ENCODE data around the gene ZNF30. TPM values are rescaled to one million over a fixed set of nuclear protein-coding genes. Genes with fewer than 3 reads are reported as not detected.
"Not testable (repeated sequence)": the region's sequence is repeated elsewhere in the genome, so short reads cannot be mapped to it uniquely, and the experiment has no call there.

The ZNF30 gene
- total RNA-seq, 1 experiment from 2014 or later, result 8.9 TPM

DNA sequence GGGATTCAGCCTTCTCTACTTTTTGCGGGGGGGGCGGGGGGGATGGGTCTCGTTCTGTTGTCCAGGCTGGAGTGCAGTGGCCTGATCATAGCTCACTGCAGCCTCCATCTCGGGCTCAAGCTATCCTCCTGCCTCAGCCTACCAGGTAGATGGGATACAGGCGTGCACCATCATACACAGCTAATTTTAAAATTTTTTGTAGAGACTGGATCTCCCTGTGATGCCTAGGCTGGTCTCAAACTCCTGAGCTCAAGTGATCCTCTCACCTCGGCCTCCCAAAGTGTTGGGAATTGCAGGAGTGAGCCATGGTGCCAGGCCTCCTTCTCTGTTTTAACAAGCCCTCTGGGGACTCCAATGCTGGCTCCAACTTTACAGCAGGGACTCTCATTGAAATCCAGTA, 37.9 kb downstream of the ZNF30 start:
- no peak for DNase-seq
- Histone ChIP-seq H3K27me3 (ENCODE audit: control insufficient read depth, insufficient read depth, low read length) (no peaks in the 10 kb centered on the region; the same call in none of the 2 replicates), H3K4me3 (ENCODE audit: insufficient read depth, low read depth, low read length) (peak overlapping the region; percentile 93; the same call in 1 of the 2 replicates), H3K36me3 (replicated peaks; ENCODE audit: control insufficient read depth, insufficient read depth, low read length) (peaks cover 5% of the 10 kb centered on the region)

- DNase-seq; H3K4me3 ChIP-seq (ENCODE audit: insufficient read depth, low read depth, low read length); H3K36me3 ChIP-seq (replicated peaks; ENCODE audit: control insufficient read depth, insufficient read depth, low read length); H3K27me3 ChIP-seq (ENCODE audit: control insufficient read depth, insufficient read depth, low read length): not testable (repeated sequence)
These were observed 38.8 kb downstream of the ZNF30 start for GRCh38 chr19:34965505-34965904.

DNA sequence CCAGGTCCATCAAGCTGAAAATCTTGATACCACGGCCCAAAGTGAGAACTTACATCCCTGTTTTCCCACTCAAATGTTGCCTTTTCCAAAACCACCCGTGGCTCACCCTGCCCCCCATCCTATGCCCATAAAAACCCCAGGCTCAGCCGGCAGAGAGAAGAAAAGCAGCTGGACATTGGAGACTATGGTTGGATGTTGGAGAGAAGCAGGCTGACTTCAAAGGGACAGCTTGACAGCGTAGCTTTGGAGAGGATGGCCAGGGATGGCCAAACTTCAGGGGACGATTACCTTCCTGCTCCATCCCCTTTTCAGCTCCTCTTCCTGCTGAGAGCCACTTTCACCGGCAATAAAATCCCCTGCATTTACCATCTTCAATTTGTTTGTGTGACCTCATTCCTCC, 40.8 kb downstream of the ZNF30 start:
- DNase-seq, result no peak
- H3K36me3 ChIP-seq (replicated peaks; ENCODE audit: control insufficient read depth, insufficient read depth, low read length), result no peaks in the 10 kb centered on the region
- no peak overlapping the region for H3K4me3 ChIP-seq (ENCODE audit: insufficient read depth, low read depth, low read length)
- no peaks in the 10 kb centered on the region; the same call in none of the 2 replicates for H3K27me3 ChIP-seq (ENCODE audit: control insufficient read depth, insufficient read depth, low read length)

DNA sequence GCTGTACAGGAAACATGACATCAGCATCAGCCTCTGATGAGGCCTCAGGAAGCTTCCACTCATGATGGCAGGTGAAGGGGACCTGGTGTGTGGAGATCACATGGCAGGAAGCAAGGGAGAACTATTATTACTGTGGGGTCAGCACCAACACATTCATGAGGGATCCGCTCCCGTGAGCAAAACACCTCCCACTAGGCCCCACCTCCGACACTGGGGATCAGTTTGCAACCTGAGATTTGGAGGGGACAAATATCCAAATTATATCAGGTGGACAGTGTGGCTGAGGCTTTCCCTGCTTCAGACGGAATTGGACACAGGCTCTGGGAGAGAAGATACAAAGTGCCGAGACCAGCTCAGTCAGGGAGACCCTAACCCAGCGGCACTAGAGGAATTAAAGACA, 43.0 kb downstream of the ZNF30 start:
- no peak overlapping the region for H3K4me3 ChIP-seq (ENCODE audit: insufficient read depth, low read depth, low read length)
- H3K27me3 ChIP-seq (ENCODE audit: control insufficient read depth, insufficient read depth, low read length), result no peaks in the 10 kb centered on the region
- H3K36me3 ChIP-seq (replicated peaks; ENCODE audit: control insufficient read depth, insufficient read depth, low read length), result no peaks in the 10 kb centered on the region
- DNase-seq, result no peak

GRCh38 chr19:34970185-34970780, 43.6 kb downstream of the ZNF30 start:
- not testable (repeated sequence) for DNase-seq

GRCh38 chr19:34972163-34972705, 45.5 kb downstream of the ZNF30 start:
- H3K27me3 ChIP-seq (ENCODE audit: control insufficient read depth, insufficient read depth, low read length), result no peaks in the 10 kb centered on the region
- no peaks in the 10 kb centered on the region for H3K36me3 ChIP-seq (replicated peaks; ENCODE audit: control insufficient read depth, insufficient read depth, low read length)
- DNase-seq, result no peak
- H3K4me3 ChIP-seq (ENCODE audit: insufficient read depth, low read depth, low read length), result no peak overlapping the region

More at GRCh38 chr19:34970185-34970780, 43.6 kb downstream of the ZNF30 start:
- not testable (repeated sequence) for H3K4me3 ChIP-seq (ENCODE audit: insufficient read depth, low read depth, low read length); H3K27me3 ChIP-seq (ENCODE audit: control insufficient read depth, insufficient read depth, low read length); H3K36me3 ChIP-seq (replicated peaks; ENCODE audit: control insufficient read depth, insufficient read depth, low read length)

GRCh38 chr19:34974646-34975045, 47.9 kb downstream of the ZNF30 start:
- Histone ChIP-seq H3K4me3 (ENCODE audit: insufficient read depth, low read depth, low read length) (no peak overlapping the region), H3K27me3 (ENCODE audit: control insufficient read depth, insufficient read depth, low read length) (no peaks in the 10 kb centered on the region), H3K36me3 (replicated peaks; ENCODE audit: control insufficient read depth, insufficient read depth, low read length) (no peaks in the 10 kb centered on the region)
- DNase-seq, result no peak

DNA sequence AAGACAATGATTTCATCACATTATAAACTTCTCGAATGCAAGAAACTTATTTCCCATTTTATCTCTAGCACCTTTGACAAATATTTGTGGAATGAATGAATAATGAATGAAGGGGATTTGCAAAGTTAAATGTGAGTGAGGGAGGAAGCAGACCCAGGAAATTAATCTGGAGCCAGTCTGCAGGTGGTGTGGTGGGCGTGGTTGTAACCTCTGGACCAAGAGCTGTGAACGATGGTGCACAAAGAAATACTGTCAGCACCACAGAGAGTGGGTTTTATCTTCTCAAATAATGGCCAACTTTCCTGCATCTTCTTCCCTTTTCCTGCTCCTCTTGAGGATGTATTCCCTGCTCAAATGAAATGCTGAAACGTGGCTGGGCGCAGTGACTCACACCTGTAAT, 48.4 kb downstream of the ZNF30 start:
- no peak for DNase-seq
- no peaks in the 10 kb centered on the region for H3K27me3 ChIP-seq (ENCODE audit: control insufficient read depth, insufficient read depth, low read length)

GRCh38 chr19:34976611-34977010, 49.9 kb downstream of the ZNF30 start:
- Histone ChIP-seq H3K36me3 (replicated peaks; ENCODE audit: control insufficient read depth, insufficient read depth, low read length) (no peaks in the 10 kb centered on the region), H3K27me3 (ENCODE audit: control insufficient read depth, insufficient read depth, low read length) (no peaks in the 10 kb centered on the region), H3K4me3 (ENCODE audit: insufficient read depth, low read depth, low read length) (no peak overlapping the region)
- no peak for DNase-seq

More for the DNA sequence above, 48.4 kb downstream of the ZNF30 start:
- Histone ChIP-seq H3K4me3 (ENCODE audit: insufficient read depth, low read depth, low read length) (no peak overlapping the region), H3K36me3 (replicated peaks; ENCODE audit: control insufficient read depth, insufficient read depth, low read length) (no peaks in the 10 kb centered on the region)

DNA sequence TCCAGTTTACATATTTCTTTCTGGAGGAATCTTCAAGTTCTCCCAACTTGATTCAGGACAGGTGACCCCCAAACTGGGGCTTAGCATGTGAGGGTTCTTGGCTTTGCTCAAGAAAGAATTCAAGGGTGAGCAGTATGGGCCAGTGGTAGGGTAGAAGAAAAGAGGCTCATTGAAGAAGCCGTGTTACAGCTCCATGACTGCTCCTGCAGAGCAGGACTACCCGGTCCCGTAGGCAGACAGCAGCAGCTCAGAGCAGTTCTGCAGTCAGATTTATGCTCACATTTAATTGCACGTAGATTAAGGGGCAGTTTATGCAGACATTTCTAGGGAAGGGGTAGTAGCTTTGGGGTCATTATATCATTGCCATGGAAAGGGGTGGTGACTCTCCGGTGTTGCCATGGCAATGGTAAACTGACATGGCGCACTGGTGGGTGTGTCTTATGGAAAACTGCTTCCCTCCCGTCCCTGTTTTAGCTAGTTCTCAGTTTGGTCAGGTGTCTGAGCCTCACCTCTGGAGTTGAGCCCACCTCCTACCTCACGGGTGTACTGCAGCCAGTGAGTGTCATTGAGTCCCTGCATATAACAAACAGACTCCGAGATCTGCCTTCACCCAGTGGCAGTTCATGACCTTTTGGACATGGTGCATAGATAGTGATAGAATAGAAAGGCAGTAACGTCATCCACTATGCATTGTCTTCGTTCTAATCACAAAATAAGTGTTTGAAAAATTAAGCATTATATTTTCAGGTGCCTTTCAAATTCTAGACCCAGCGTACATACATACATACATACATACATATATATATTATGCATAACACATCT, 53.3 kb downstream of the ZNF30 start:
- no peaks in the 10 kb centered on the region for H3K27me3 ChIP-seq (ENCODE audit: control insufficient read depth, insufficient read depth, low read length)
- no peak for DNase-seq
- no peaks in the 10 kb centered on the region for H3K36me3 ChIP-seq (replicated peaks; ENCODE audit: control insufficient read depth, insufficient read depth, low read length)
- no peak overlapping the region for H3K4me3 ChIP-seq (ENCODE audit: insufficient read depth, low read depth, low read length)

GRCh38 chr19:34982275-34982674, 55.6 kb downstream of the ZNF30 start:
- Histone ChIP-seq H3K36me3 (replicated peaks; ENCODE audit: control insufficient read depth, insufficient read depth, low read length) (no peaks in the 10 kb centered on the region), H3K27me3 (ENCODE audit: control insufficient read depth, insufficient read depth, low read length) (no peaks in the 10 kb centered on the region), H3K4me3 (ENCODE audit: insufficient read depth, low read depth, low read length) (no peak overlapping the region)
- DNase-seq, result no peak

GRCh38 chr19:34983786-34984185, 57.1 kb downstream of the ZNF30 start:
- Histone ChIP-seq H3K27me3 (ENCODE audit: control insufficient read depth, insufficient read depth, low read length) (no peaks in the 10 kb centered on the region), H3K36me3 (replicated peaks; ENCODE audit: control insufficient read depth, insufficient read depth, low read length) (no peaks in the 10 kb centered on the region), H3K4me3 (ENCODE audit: insufficient read depth, low read depth, low read length) (no peak overlapping the region)
- DNase-seq, result no peak

DNA sequence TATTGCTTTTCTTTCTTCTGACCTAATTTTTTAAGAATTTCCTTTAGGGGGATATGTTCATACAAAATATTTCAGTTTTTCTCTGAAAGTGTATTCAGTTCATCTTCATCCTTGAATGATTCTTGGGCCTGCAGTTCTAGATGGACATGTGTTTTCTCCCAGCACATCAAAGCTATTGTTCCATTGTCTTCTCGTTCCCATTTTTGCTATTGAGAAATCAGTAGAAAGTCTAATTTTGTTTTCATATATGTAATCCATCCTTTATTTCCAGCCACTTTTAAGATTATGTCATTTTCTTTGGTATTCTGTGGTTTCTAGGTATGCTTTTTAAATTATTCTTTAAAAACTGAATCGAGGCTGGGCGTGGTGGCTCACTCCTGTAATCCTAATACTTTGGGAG, 57.6 kb downstream of the ZNF30 start:
- Histone ChIP-seq H3K36me3 (replicated peaks; ENCODE audit: control insufficient read depth, insufficient read depth, low read length) (no peaks in the 10 kb centered on the region), H3K27me3 (ENCODE audit: control insufficient read depth, insufficient read depth, low read length) (no peaks in the 10 kb centered on the region), H3K4me3 (ENCODE audit: insufficient read depth, low read depth, low read length) (no peak overlapping the region)
- DNase-seq, result no peak

- Histone ChIP-seq H3K36me3 (replicated peaks; ENCODE audit: control insufficient read depth, insufficient read depth, low read length) (no peaks in the 10 kb centered on the region), H3K4me3 (ENCODE audit: insufficient read depth, low read depth, low read length) (no peak overlapping the region), H3K27me3 (ENCODE audit: control insufficient read depth, insufficient read depth, low read length) (no peaks in the 10 kb centered on the region)
- DNase-seq, result peak; percentile 64
These were observed 58.7 kb downstream of the ZNF30 start for GRCh38 chr19:34985249-34986022.

Measured in H7 (cell line).